ENCODE measurements around the gene CDK16.

CDK16 gene

DNA sequence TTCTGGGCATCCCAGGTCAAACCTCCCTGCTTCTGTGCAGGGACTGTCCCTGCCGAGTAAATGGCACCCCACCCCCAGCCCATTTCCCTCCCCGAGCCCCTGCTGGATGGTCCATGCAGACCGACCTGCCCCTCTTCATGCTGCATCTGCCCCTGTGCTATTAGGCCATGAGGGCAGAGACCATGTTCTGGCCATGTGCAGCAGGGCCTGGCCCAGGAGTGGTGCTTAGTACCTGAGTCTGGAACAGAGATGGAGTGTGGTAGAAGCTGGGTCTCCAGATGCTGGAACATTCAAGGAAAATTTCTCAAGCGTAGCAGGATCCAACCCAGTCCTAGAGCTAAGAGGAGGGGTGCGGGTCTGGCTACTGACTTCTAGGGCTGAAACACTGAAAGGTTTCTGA is 40.1 kb upstream of the CDK16 start:
- H3K4me3 ChIP-seq (ENCODE audit: low read depth, low read length) = no peak overlapping the region
- TF ChIP-seq, protein P1, sequence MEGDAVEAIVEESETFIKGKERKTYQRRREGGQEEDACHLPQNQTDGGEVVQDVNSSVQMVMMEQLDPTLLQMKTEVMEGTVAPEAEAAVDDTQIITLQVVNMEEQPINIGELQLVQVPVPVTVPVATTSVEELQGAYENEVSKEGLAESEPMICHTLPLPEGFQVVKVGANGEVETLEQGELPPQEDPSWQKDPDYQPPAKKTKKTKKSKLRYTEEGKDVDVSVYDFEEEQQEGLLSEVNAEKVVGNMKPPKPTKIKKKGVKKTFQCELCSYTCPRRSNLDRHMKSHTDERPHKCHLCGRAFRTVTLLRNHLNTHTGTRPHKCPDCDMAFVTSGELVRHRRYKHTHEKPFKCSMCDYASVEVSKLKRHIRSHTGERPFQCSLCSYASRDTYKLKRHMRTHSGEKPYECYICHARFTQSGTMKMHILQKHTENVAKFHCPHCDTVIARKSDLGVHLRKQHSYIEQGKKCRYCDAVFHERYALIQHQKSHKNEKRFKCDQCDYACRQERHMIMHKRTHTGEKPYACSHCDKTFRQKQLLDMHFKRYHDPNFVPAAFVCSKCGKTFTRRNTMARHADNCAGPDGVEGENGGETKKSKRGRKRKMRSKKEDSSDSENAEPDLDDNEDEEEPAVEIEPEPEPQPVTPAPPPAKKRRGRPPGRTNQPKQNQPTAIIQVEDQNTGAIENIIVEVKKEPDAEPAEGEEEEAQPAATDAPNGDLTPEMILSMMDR (IDR thresholded peaks at IDR 0.05; ENCODE audit: borderline replicate concordance, insufficient read depth, low read depth, low read length) = no peak

DNA sequence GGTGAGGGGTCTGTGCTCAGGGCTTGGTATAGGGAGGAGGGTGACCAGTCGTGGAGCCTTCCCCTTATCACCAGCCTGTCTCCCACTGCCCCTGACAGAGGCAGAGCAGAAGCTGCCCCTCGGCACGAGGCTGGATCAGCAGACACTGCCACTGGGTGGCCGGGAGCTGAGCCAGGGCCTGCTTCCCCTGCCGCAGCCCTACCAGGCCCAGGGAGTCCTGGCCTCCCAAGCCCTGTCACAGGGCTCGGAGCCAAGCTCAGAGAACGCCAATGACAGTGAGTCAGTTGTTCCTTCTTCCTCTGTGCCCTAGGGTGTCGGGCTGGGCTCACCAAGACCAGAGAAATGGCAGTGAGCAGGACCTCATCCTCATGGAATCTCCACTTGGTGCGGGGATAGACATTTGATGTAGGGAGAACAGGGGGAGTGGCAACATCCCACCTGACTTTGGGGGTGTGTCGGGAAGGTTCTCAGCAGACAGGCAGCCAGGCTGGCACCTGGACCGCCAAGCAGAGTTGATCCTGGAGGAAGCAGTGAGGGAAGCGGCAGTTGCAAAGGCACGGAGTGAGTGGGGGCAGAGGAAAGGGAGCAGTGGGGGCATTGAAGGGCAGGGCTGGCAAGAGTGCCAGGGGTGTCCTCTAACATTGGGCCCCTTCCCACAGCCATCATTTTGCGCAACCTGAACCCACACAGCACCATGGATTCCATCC is 39.1 kb upstream of the CDK16 start:
- TF ChIP-seq, protein P1 (IDR thresholded peaks at IDR 0.05; ENCODE audit: borderline replicate concordance, insufficient read depth, low read depth, low read length) = no peak
- no peak overlapping the region for H3K4me3 ChIP-seq (ENCODE audit: low read depth, low read length)

DNA sequence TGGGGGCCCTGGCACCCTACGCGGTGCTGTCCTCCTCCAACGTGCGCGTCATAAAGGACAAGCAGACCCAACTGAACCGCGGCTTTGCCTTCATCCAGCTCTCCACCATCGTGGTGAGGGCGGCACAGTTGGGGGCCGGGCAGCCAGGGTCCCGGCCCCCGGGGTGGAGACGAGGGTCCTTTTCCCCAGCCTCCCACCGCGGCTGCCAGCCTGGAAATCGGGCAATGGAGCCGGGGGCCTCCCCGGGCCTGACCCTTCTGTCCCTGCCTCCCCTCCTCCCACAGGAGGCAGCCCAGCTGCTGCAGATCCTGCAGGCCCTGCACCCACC is 38.6 kb upstream of the CDK16 start:
- TF ChIP-seq, protein P1 (IDR thresholded peaks at IDR 0.05; ENCODE audit: borderline replicate concordance, insufficient read depth, low read depth, low read length) = no peak
- no peak overlapping the region for H3K4me3 ChIP-seq (ENCODE audit: low read depth, low read length)

DNA sequence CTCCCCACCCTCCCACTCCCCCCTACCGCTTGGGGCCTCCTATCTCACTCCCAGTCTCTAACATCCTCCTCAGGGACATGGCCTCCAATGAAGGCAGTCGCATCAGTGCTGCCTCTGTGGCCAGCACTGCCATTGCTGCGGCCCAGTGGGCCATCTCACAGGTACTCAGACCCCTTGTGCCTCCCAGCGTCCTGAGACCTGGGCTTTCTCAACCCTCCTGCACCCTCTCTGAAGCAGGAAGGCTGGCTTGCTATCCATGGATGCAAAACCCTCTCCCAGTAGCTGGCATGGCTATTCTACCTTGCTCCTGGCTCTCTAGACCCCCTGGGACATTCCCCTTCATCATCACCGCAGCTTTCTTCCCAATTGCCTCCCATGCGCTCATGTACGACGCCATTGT is 38.1 kb upstream of the CDK16 start:
- TF ChIP-seq, protein P1 (IDR thresholded peaks at IDR 0.05; ENCODE audit: borderline replicate concordance, insufficient read depth, low read depth, low read length) = no peak
- H3K4me3 ChIP-seq (ENCODE audit: low read depth, low read length) = no peak overlapping the region

DNA sequence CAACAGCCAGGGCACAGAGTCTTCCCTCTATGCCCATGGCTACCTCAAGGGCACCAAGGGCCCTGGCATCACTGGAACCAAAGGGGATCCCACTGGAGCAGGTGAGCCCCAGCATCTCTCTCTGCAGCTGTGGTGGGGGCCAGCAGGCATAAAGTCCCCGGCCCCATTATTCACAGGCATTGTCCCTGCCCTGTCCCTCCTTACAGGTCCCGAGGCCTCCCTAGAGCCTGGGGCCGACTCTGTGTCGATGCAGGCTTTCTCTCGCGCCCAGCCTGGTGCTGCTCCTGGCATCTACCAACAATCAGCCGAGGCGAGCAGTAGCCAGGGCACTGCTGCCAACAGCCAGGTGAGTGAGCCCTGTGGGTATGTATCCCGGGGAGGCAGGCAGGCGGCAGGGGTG is 37.2 kb upstream of the CDK16 start:
- H3K4me3 ChIP-seq (ENCODE audit: low read depth, low read length) = no peak overlapping the region
- TF ChIP-seq, protein P1 (IDR thresholded peaks at IDR 0.05; ENCODE audit: borderline replicate concordance, insufficient read depth, low read depth, low read length) = no peak

DNA sequence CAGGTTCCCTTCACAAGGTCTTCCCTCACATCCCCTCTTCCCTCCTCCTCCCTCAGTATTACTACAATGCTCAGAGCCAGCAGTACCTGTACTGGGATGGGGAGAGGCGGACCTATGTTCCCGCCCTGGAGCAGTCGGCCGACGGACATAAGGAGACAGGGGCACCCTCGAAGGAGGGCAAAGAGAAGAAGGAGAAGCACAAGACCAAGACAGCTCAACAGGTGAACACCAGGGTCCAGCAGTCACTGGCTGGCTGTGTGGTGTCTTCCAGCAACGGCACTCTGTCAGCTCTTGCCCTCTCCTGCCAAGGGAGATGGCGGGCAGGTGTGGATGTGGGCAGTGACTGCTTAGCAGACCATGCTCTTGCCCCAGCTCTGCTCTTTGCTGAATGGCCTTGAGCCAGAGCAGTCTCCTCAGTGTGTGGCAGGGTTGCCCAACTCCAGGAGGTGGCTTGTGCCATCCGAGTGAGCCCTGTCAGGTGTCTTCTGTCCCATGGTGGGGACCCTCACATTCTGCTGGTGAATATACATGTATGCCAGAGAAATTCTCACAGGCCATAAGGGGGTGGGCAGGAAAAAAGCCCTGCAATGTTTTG is 36.3 kb upstream of the CDK16 start:
- TF ChIP-seq, protein P1 (IDR thresholded peaks at IDR 0.05; ENCODE audit: borderline replicate concordance, insufficient read depth, low read depth, low read length) = no peak
- no peak overlapping the region for H3K4me3 ChIP-seq (ENCODE audit: low read depth, low read length)

DNA sequence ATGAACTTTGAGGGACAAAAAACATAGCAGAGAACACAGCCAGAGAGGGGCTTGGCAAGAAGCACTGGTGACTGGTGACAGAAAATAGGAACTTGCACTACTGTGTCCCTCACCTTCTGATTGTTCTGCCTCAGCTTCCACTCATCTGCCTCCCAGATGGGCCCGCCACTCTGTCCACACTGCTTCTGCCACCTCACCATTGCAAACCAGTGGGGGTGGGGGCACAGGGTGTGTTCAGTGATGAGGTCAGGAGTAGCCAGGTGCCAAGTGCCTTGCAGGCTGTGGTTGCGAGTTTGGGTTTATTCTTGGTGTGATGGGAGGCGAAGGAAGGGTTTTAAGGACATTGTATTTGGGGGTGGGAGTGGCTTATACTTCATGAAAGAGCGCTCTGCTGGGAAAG is 34.0 kb upstream of the CDK16 start:
- no peak overlapping the region for H3K4me3 ChIP-seq (ENCODE audit: low read depth, low read length)
- TF ChIP-seq, protein P1 (IDR thresholded peaks at IDR 0.05; ENCODE audit: borderline replicate concordance, insufficient read depth, low read depth, low read length) = no peak
